Measurements from ENCODE around the gene RMI2.
A peak's percentile ranks its signal among the peaks of the same experiment; 100 is the strongest.

The RMI2 gene

DNA sequence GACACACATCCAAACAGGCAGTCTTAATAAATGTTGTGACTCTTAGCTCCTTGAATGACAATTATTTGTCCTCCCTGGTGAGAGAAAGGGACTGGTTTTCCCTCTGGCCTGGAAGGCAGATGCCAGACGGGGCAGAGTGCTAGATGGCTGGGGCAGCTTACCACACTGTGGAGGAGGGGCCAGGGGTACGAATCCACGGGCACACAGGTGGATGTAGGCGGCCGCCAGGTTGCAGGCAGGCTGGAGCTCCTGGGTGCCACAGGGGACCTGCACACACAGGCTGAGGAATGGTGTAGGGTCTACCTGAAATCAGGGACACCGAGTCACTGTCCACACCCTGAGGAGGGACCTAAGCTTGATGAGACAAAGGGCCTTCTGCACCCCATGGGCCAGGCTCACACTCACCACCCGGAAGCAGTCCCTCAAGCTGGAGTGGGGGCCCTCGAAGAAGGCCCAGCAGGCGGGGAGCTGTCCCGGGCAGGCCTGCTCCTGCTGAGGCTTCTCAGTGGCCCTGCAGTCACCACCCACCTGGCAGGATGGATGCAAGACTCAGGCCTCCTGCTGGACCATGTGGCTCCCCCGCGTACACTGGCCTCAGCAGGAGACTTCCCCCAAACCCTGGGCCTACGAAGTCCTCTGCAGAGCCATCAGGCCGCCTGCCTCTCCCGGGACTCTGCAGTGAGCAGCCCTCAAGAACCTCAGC is 38.4 kb downstream of the RMI2 start:
- no peak for DNase-seq (ENCODE audit: low read depth in 2 of 2)

DNA sequence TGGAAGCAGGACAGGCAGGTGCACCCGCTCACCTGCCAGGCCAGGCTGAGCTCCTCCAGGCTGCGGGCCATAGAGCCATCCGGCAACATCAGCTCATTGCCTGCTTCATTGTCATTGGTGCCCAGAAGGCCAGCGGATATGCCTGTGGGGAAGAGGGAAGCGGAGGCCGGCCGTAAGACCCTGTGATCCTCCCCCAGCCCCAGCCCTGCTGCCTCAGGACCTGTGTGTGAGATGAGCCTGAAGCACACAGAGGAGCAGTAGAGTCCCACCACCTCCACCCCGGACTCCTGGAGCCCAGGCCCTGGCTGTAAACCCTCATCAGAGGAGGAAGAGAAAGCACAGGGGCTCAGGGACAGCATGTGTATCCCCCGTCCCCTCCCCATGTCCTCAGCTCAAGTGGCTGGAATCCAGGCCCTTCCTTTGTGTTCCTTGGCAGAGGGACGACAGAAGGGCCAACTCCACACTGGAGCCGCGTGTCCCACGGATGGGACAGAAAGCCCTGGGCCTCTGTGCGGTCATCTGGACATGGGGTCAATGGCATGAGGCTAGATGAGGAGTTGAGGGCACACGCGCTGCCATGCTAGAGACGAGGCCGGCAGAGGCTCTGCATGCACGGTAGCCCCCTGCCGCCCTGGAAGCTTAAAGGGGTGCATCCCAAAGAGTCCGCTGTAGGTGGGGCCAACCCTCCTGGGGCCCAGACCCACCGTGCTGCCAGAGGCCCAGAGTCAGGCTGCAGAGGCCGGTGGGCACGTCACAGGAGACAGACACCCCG is 39.1 kb downstream of the RMI2 start:
- no peak for DNase-seq (ENCODE audit: low read depth in 2 of 2)

GRCh38 chr16:11384956-11385586 is 39.8 kb downstream of the RMI2 start:
- no peak for DNase-seq (ENCODE audit: low read depth in 2 of 2)

GRCh38 chr16:11386054-11386680 is 40.9 kb downstream of the RMI2 start:
- no peak for DNase-seq (ENCODE audit: low read depth in 2 of 2)

- no peak for DNase-seq (ENCODE audit: low read depth in 2 of 2)
Measured at GRCh38 chr16:11386791-11387546, 41.7 kb downstream of the RMI2 start.

DNA sequence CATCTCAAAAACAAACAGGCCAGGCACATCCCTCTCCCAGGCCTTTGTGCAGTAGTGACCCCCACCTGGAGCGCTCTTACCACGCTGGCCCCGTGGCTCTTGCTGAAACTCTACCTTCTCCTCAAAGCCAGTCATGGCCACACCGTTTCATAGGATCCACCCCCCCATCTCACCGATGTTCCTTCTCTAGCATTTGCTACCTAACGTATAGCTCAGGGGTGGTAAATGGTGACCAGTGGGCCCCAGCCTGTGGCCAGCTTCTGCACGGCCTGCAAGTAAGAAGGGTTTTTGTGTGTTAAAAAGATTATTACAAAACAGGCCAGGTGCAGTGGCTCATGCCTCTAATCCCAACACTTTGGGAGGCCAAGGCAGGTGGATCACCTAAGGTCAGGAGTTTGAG is 43.8 kb downstream of the RMI2 start:
- DNase-seq (ENCODE audit: low read depth in 2 of 2) = no peak

- DNase-seq (ENCODE audit: low read depth in 2 of 2) = no peak
Measured at GRCh38 chr16:11389631-11390565, 44.6 kb downstream of the RMI2 start.

DNA sequence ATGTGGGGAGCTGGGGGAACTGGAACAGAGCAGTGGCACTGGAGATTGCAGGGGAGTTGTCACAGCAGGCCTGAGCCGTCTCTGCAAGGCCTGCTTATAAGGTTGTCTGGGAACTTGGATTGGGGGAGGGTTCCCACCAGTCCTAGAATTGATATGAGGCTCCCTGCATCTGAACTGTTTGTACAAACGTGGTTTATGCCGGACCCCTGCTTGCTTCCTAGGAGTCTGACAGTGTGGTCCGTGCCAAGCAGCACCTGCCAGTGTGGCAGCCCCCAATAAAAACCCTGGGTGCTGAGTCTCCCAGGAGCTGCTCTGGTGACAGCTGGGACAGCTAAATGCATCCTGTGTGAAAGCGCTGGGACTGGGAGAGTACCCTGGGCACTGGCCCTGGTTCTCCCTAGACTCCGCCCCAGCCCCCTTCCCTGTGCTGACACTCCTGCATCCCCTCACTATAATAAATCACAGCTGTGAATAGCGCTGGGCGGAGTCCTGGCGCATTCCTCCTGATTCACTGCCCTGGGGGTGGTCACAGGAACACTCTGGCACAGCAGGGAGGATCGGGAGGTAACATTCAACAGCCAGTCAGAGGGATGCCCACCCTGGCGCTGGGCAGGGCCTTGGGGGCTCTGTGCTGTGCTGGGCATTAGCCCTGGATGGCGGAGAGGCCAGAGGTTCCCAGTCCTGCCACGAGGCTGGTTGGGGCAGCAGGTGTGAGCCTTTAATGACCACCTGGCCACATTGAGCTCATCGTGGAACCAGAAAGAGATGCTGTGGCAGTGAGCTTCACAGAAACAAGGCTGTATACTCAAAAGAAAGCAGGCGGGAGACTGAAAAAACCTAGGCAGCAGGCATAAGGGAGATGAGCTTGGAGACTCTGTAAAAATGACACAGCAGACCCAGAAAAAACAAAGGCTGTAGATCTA is 45.6 kb downstream of the RMI2 start:
- no peak for DNase-seq (ENCODE audit: low read depth in 2 of 2)

DNA sequence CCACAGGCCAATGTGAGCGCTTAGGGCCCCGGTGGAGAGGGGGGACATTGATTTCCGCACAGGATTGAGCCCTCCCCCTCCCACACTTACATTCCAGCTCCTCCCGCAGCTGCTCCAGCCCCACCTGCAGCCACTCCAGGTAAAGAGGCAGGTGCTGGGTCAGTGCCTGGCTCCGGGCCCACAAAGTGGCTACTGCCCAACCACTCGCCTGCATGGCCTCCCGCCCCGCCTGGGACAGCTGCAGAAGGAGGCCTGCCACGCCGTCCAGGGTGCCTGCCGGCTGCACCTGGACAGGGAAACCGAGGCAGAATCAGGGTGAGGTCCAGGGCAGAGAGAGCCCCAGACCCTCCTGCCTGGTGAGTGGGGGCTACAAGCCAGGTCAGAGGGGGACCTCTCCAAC is 46.3 kb downstream of the RMI2 start:
- DNase-seq (ENCODE audit: low read depth in 2 of 2) = no peak

DNA sequence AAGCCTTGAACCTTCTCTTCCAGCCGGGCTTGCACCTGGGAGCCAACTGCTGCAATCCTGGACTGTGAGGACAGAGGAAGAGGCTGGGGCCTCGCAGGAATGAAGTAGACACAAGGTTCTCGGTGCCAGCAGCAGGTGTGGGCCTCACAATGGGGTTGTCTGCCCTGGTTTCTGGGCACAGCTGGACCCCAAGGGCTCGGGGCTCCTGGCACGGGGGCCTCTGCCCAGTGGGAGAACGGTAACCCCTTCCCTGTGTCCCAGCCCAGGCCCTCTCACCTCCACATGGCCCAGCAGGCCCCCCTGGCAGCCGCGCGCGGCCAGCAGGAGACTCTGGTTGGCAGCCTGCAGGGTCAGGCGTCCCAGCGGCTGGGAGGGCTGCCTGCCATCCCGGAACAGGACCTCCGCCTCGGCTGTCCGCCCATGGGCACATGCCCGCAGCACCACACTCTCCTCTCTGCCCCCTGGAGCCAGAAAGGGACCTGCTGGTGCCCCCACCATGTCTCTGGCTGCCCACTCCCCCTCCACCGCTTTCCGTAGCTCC is 46.9 kb downstream of the RMI2 start:
- no peak for DNase-seq (ENCODE audit: low read depth in 2 of 2)

GRCh38 chr16:11393366-11393765 is 48.1 kb downstream of the RMI2 start:
- no peak for DNase-seq (ENCODE audit: low read depth in 2 of 2)

DNA sequence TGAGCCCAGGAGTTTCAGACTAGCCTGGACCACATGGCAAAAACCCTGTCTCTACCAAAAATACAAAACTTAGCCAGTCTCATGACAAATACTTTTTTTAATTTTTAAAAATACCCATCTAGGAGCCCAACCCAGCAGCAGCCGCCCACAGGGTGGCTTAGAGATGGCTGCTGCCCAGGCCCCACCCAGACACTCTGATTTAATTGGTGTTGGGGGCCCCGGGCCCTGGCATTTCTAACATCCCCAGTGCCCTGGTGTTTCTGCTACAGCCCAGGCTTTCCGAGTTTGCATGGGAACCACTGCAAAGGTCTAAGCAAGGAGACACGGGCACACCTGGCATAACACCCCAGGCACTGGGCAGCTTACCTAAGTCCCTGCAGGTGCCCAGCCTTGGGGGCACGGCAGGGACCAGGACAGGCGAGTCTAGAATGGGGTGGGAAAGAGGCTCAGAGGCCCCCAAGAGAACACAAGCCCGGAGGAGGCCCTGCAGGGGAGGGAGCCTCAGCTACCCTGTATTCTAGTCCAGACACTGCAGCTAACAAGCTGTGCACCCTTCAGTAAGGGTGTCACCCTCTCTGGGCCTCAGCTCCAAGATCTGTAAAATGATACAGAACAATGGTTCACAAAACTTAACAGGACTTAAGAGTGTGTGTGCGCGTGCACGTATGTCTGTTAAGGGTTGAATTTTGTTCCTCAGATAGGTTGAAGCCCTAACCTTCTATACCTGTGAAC is 48.8 kb downstream of the RMI2 start:
- no peak for DNase-seq (ENCODE audit: low read depth in 2 of 2)

- no peak for DNase-seq (ENCODE audit: low read depth in 2 of 2)
Measured at GRCh38 chr16:11394593-11394960, 49.3 kb downstream of the RMI2 start.

GRCh38 chr16:11395008-11395948 is 50.0 kb downstream of the RMI2 start:
- no peak for DNase-seq (ENCODE audit: low read depth in 2 of 2)

DNA sequence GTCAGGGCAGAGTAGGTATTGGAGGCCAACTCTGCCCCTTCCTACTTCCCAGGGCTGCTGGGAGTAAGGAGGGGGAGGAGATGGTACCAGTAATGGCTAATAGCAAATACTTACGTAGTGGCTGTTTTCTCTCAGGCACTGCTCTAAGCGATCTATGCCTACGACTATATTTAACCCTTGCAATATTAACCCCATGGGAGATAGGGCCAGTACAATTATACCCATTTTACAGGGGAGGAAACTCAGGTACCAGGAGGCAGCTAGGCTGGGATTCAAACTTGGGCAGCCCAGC is 50.6 kb downstream of the RMI2 start:
- DNase-seq (ENCODE audit: low read depth in 2 of 2) = no peak

DNA sequence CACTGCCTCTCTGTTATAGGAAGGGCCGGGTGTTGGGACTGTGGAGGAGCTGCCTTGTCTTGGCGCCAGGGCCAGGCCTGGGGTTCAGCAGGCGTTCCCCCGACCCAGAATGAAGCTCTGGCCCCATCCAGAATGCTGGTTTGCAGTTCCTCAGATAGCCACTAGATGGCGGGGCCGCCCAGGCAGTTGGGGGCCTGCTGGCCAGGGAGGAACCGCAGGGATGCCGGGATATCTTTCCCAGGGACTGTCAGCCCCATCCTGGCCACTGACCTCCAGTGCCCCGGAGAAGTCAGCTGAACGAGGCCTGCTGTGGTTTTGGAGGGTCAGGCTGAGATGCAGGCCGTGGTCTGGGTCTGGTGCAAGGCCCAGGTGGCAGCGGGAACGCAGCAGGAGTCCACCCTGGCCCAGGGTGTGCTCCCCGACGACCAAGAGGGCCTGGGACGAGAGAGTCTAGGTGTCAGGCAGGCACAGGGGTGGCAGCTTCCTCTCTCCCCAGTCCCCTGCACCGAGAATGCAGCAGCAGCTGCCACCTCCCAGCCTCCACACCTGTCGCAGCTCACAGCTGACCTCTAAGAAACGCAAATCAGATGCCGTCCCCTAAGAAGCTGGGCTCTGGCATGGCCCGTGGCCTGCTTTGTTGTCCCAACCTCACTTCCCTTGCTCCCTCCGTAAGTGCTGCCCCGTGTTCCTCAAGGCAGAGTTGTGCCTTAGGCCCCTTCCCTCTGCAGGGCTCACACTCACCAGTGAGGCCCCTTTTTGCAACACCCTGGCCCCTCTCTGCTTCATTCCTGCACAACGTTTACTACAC is 51.2 kb downstream of the RMI2 start:
- peak; percentile 42 to 70 for DNase-seq (ENCODE audit: low read depth in 2 of 2)

GRCh38 chr16:11398136-11398535 is 52.9 kb downstream of the RMI2 start:
- DNase-seq (ENCODE audit: low read depth in 2 of 2) = no peak
